ENCODE data around the gene AGRN.

DNA sequence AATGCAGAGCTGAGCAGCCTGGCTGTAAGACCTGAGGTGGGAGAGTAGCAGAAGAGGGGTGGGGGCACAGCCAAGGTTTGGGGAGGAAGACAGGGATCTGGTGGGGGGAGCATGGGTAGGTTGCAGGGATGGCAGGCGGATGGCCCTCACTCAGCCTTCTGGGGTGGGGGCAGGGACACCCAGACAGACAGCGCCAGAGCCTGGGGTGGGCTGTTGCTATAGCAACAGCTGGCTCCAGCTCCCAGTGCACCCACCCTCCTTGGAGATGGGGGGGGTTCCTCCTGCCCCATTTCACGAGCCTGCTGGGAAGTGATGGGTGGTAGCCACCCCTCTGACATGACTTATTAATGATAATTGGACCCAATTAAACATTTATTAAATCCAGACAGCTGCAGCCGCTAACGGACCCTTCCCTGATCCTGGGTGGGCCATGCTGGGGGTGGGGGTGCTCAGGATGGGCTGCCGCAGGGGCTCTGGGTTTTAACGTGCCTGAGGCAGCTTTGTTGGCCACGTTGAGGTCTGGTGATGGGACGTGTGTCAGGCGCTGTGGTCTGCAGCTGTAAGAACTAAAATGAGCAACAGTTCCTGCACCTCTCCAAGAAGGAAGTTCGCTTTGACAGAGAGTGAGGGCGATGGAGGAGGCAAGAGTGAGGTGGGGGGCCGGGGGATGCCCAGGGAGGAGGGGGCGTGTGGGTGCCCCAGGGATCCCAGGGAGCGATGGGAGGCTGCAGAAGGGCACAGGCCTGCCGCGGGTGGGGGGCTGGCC lies 19.4 kb downstream of the AGRN start:
- TF ChIP-seq CTCF (IDR thresholded peaks at IDR 0.05) = no peak
- no peak for TF ChIP-seq POLR2AphosphoS5 (IDR thresholded peaks at IDR 0.05)
- TF ChIP-seq POLR2A (IDR thresholded peaks at IDR 0.05; ENCODE audit: low read depth) = no peak
- TF ChIP-seq EP300 (IDR thresholded peaks at IDR 0.05) = no peak

Measured in esophagus muscularis mucosa (tissue), 4 donors.